Large intestine (tissue), 3 donors: Measurements from ENCODE around the gene MYO5A. TPM values are rescaled to one million over a fixed set of nuclear protein-coding genes. Genes with fewer than 3 reads are reported as not detected.
A peak's percentile ranks its signal among the peaks of the same experiment; 100 is the strongest.
"Not testable (repeated sequence)": the region's sequence is repeated elsewhere in the genome, so short reads cannot be mapped to it uniquely, and the experiment has no call there.

Experiments
- DNase-seq, 2 donors: peaks; one replicate each; pipeline versions ENCODE4 v3.0.0 to v3.0.0-alpha.2; 2013
- H3K27ac ChIP-seq: one replicate; pipeline ENCODE4 v1.5.1; 2013; ENCODE audit warnings: low read length
- H3K27me3 ChIP-seq: 2 replicates; pipeline ENCODE4 v1.6.1; 2013; ENCODE audit warnings: low read length; ENCODE audit not compliant: control insufficient read depth, insufficient read depth
- H3K36me3 ChIP-seq: 2 replicates; pipeline ENCODE4 v1.6.1; 2013; ENCODE audit warnings: low read length; ENCODE audit not compliant: control insufficient read depth, insufficient read depth
- H3K4me1 ChIP-seq: one replicate; pipeline ENCODE4 v1.6.1; 2013; ENCODE audit warnings: low read length; ENCODE audit not compliant: control insufficient read depth, insufficient read depth
- H3K4me3 ChIP-seq: one replicate; pipeline ENCODE4 v1.5.1; 2013; ENCODE audit warnings: low read length
- H3K9me3 ChIP-seq: one replicate; pipeline ENCODE4 v1.6.1; 2013; ENCODE audit warnings: mild to moderate bottlenecking, low read depth, low read length, moderate library complexity; ENCODE audit not compliant: control insufficient read depth
- WGBS: methylation state at CpG from one replicate; pipeline ENCODE4 v1.1.5; 2013; ENCODE audit warnings: low lambda C conversion rate; ENCODE audit not compliant: insufficient coverage; 5-methylcytosine and 5-hydroxymethylcytosine counted together
- polyA plus RNA-seq: library from polyadenylated mRNA; unstranded; fragments of 120-200 nt; gene quantifications from one replicate; pipeline ENCODE4 v1.2.1, GENCODE V29; 2013

The MYO5A gene
- polyA plus RNA-seq, 1 donor, result 6.0 TPM

GRCh38 chr15:52491472-52491871 is 37.2 kb downstream of the MYO5A start:
- Histone ChIP-seq H3K27me3 (no peaks in the 10 kb centered on the region), H3K36me3 (no peaks in the 10 kb centered on the region), H3K27ac (no peak overlapping the region), H3K4me1 (no peaks in the 10 kb centered on the region), H3K4me3 (no peak overlapping the region), H3K9me3 (no peaks in the 10 kb centered on the region)
- DNase-seq, result no peak
- WGBS, result 80% methylated on average over 1 of the region's 4 CpGs

- not testable (repeated sequence) for H3K27me3 ChIP-seq, H3K9me3 ChIP-seq, H3K27ac ChIP-seq, H3K4me1 ChIP-seq, DNase-seq, H3K36me3 ChIP-seq, H3K4me3 ChIP-seq
- 87% methylated on average over 3 of the region's 4 CpGs for WGBS
Observed at GRCh38 chr15:52489430-52489829, 39.2 kb downstream of the MYO5A start.

GRCh38 chr15:52488830-52489229 is 39.9 kb downstream of the MYO5A start:
- WGBS, result 14% methylated on average over 1 of the region's 2 CpGs
- Histone ChIP-seq H3K27ac (no peak overlapping the region), H3K4me1 (no peaks in the 10 kb centered on the region), H3K36me3 (no peaks in the 10 kb centered on the region), H3K27me3 (no peaks in the 10 kb centered on the region), H3K9me3 (no peaks in the 10 kb centered on the region), H3K4me3 (no peak overlapping the region)
- no peak for DNase-seq

- Histone ChIP-seq H3K27me3 (no peaks in the 10 kb centered on the region), H3K36me3 (no peaks in the 10 kb centered on the region), H3K4me1 (no peaks in the 10 kb centered on the region), H3K4me3 (no peak overlapping the region), H3K27ac (no peak overlapping the region), H3K9me3 (no peaks in the 10 kb centered on the region)
- DNase-seq, result no peak
- 29% methylated on average over 4 of the region's 11 CpGs for whole genome bisulfite sequencing
Observed at GRCh38 chr15:52486003-52486996, 42.4 kb downstream of the MYO5A start.

GRCh38 chr15:52485290-52485689 is 43.4 kb downstream of the MYO5A start:
- no peak overlapping the region for H3K27ac ChIP-seq
- no peaks in the 10 kb centered on the region for H3K36me3 ChIP-seq
- DNase-seq, result no peak
- no peak overlapping the region for H3K4me3 ChIP-seq
- WGBS, result no CpG with 5 or more reads among the region's 2 CpGs
- no peaks in the 10 kb centered on the region for H3K9me3 ChIP-seq
- no peaks in the 10 kb centered on the region for H3K4me1 ChIP-seq
- H3K27me3 ChIP-seq, result no peaks in the 10 kb centered on the region

- no peaks in the 10 kb centered on the region for H3K9me3 ChIP-seq
- no peak overlapping the region for H3K4me3 ChIP-seq
- DNase-seq, result no peak
- H3K27me3 ChIP-seq, result no peaks in the 10 kb centered on the region
- no peaks in the 10 kb centered on the region for H3K4me1 ChIP-seq
- no peaks in the 10 kb centered on the region for H3K36me3 ChIP-seq
- WGBS, result no CpG with 5 or more reads among the region's 3 CpGs
- H3K27ac ChIP-seq, result no peak overlapping the region
Observed at GRCh38 chr15:52483707-52484106, 45.0 kb downstream of the MYO5A start.

GRCh38 chr15:52481915-52482314 is 46.8 kb downstream of the MYO5A start:
- WGBS, result 62% methylated on average over 3 of the region's 3 CpGs
- Histone ChIP-seq H3K4me1 (no peaks in the 10 kb centered on the region), H3K36me3 (no peaks in the 10 kb centered on the region), H3K4me3 (no peak overlapping the region), H3K9me3 (no peaks in the 10 kb centered on the region), H3K27me3 (no peaks in the 10 kb centered on the region), H3K27ac (no peak overlapping the region)
- peak; percentile 14 to 32 for DNase-seq

- Histone ChIP-seq H3K36me3 (no peaks in the 10 kb centered on the region), H3K4me1 (no peaks in the 10 kb centered on the region), H3K27ac (no peak overlapping the region), H3K4me3 (no peak overlapping the region), H3K27me3 (no peaks in the 10 kb centered on the region), H3K9me3 (no peaks in the 10 kb centered on the region)
- WGBS, result no CpG with 5 or more reads among the region's 1 CpG
- no peak for DNase-seq
Observed at GRCh38 chr15:52480990-52481389, 47.7 kb downstream of the MYO5A start.

- no peaks in the 10 kb centered on the region for H3K27me3 ChIP-seq
- no CpG with 5 or more reads among the region's 2 CpGs for WGBS
- H3K36me3 ChIP-seq, result no peaks in the 10 kb centered on the region
- no peak for DNase-seq
- H3K4me3 ChIP-seq, result no peak overlapping the region
- no peaks in the 10 kb centered on the region for H3K4me1 ChIP-seq
- H3K27ac ChIP-seq, result no peak overlapping the region
- no peaks in the 10 kb centered on the region for H3K9me3 ChIP-seq
Observed at GRCh38 chr15:52466716-52467115, 62.0 kb downstream of the MYO5A start.

GRCh38 chr15:52466134-52466701 is 62.5 kb downstream of the MYO5A start:
- no peak for DNase-seq
- Histone ChIP-seq H3K36me3 (no peaks in the 10 kb centered on the region), H3K27me3 (no peaks in the 10 kb centered on the region), H3K9me3 (no peaks in the 10 kb centered on the region), H3K4me3 (no peak overlapping the region), H3K27ac (no peak overlapping the region), H3K4me1 (no peaks in the 10 kb centered on the region)
- WGBS, result no CpG with 5 or more reads among the region's 2 CpGs
